ENCODE measurements around the gene RNF14. TPM values are rescaled to one million over a fixed set of nuclear protein-coding genes. Genes with fewer than 3 reads are reported as not detected.

The RNF14 gene
- total and polyA plus RNA-seq, 10 of the 15 experiments (the other 5 are each of a cell fraction or from before 2014, with no cell fraction given), result 13.2 to 41.8 (median 28.3) TPM

- ATAC-seq, result no peak
- no peak overlapping the region for H3K9ac ChIP-seq (ENCODE audit: control insufficient read depth, insufficient read depth, low read length)
- H3K27ac ChIP-seq (ENCODE audit: control insufficient read depth, insufficient read depth), result no peak overlapping the region
- no peaks in the 10 kb centered on the region; a peak in 1 of 4 replicates for H3K27me3 ChIP-seq (replicated peaks in 1 of 2; ENCODE audit: control insufficient read depth in 2 of 2, insufficient read depth in 2 of 2, low read length in 1 of 2)
- no peak for FAIRE-seq
- ChIA-PET SMC1A (ENCODE audit: uncharacterized antibody, unreplicated experiment) (interaction anchor here (0.9 kb wide), 1 partner anchor 54 kb away, joined by 3 read pairs; no protein-coding TSS in a partner anchor), POLR2A (no interaction called here), RAD21 (ENCODE audit: unreplicated experiment) (interaction anchor here (1.5 to 2.2 kb wide), 2 partner anchors 55 to 63 kb away, joined by 5 to 6 read pairs; partner anchors contain the start of gene RNF14), CTCF (interaction anchor here (1.3 to 3.1 kb wide), 4 partner anchors 8 to 124 kb away, joined by 6 to 22 read pairs (median 7); partner anchors contain the start of gene RNF14)
- in situ Hi-C loops (cut with MboI) (no loop called here), intact Hi-C loops (cut with micrococcal nuclease; ENCODE audit: unreplicated experiment) (no loop called here)
- DNase-seq (ENCODE audit: low read depth, low spot score), result no peak
- H3K4me3 ChIP-seq, result no peak overlapping the region
- no peak for TF ChIP-seq SMAD1 (IDR thresholded peaks at IDR 0.05; ENCODE audit: low read depth, partially characterized antibody)
- TF ChIP-seq KAT2A (conservative IDR thresholded peaks at IDR 0.05; ENCODE audit: control insufficient read depth, low read depth, low read length), result no peak
- TF ChIP-seq PML (IDR thresholded peaks at IDR 0.05; ENCODE audit: low read length), result no peak
- no peak for TF ChIP-seq TCF12 (IDR thresholded peaks at IDR 0.05; ENCODE audit: low read depth, low read length)
- no peak for TF ChIP-seq ETV6 (conservative IDR thresholded peaks at IDR 0.05 in 1 of 2, IDR thresholded peaks at IDR 0.05 in 1 of 2; ENCODE audit: borderline replicate concordance in 1 of 2, low read depth in 1 of 2)
- no peak for TF ChIP-seq NFYB (IDR thresholded peaks at IDR 0.05; ENCODE audit: insufficient read depth, low read depth, low read length)
- TF ChIP-seq ZBTB33 (IDR thresholded peaks at IDR 0.05), result no peak
- no peak for TF ChIP-seq NFYA (IDR thresholded peaks at IDR 0.05; ENCODE audit: borderline replicate concordance, low read depth, low read length)
- no peak for TF ChIP-seq SMAD5 (IDR thresholded peaks at IDR 0.05; ENCODE audit: low read depth)
- no peak for TF ChIP-seq WRNIP1 (IDR thresholded peaks at IDR 0.05; ENCODE audit: borderline replicate concordance, low read depth, low read length)
- no peak for TF ChIP-seq MEF2A (IDR thresholded peaks at IDR 0.05; ENCODE audit: insufficient read depth, low read depth, low read length)
- no peak for TF ChIP-seq RAD21 (IDR thresholded peaks at IDR 0.05; ENCODE audit: insufficient read depth, low read depth, low read length)
- no peak for TF ChIP-seq GATAD2B (conservative IDR thresholded peaks at IDR 0.05; ENCODE audit: low read depth)
- TF ChIP-seq STAT3 (IDR thresholded peaks at IDR 0.05; ENCODE audit: low read depth, low read length), result no peak
- no peak for TF ChIP-seq MTA2 (IDR thresholded peaks at IDR 0.05; ENCODE audit: low read depth)
- TF ChIP-seq IKZF2 (IDR thresholded peaks at IDR 0.05), result no peak
- TF ChIP-seq TARDBP (IDR thresholded peaks at IDR 0.05; ENCODE audit: borderline replicate concordance), result no peak
- TF ChIP-seq NR2C2 (IDR thresholded peaks at IDR 0.05; ENCODE audit: borderline replicate concordance, control insufficient read depth, insufficient read length, low read depth), result no peak
- no peak for TF ChIP-seq SRF (IDR thresholded peaks at IDR 0.05; ENCODE audit: low read depth in 2 of 2, low read length in 2 of 2)
- TF ChIP-seq GABPA (IDR thresholded peaks at IDR 0.05; ENCODE audit: low read depth), result no peak
- no peaks in the 10 kb centered on the region for H3K79me2 ChIP-seq (ENCODE audit: control insufficient read depth, insufficient read depth, low read length)
- WGBS (ENCODE audit: insufficient coverage, insufficient replicate concordance, low lambda C conversion rate, missing lambda C conversion rate), result 90% methylated on average over 6 of the region's 6 CpGs
- peaks cover 3% of the 10 kb centered on the region; the same call in 2 of the 3 replicates for H3K9me3 ChIP-seq (replicated peaks; ENCODE audit: control insufficient read depth, insufficient read depth, low read length)
- no peaks in the 10 kb centered on the region for H3K36me3 ChIP-seq (ENCODE audit: control insufficient read depth in 2 of 2, insufficient read depth in 2 of 2, low read length in 1 of 2)
- no peaks in the 10 kb centered on the region; the same call in 1 of the 2 replicates for H3K4me1 ChIP-seq (ENCODE audit: control insufficient read depth, insufficient read depth, low read length)
- no TSS peak for BruUV-seq (replicated peaks)
- H2AFZ ChIP-seq (ENCODE audit: control insufficient read depth, low read depth, low read length), result no peak overlapping the region
- H3K4me2 ChIP-seq (ENCODE audit: control insufficient read depth, insufficient read depth), result no peak overlapping the region
- H4K20me1 ChIP-seq (ENCODE audit: control insufficient read depth, insufficient read depth), result no peaks in the 10 kb centered on the region
These were observed 54.9 kb downstream of the RNF14 start for GRCh38 chr5:142023836-142024235.
